Measurements from ENCODE around the gene CD93. TPM values are rescaled to one million over a fixed set of nuclear protein-coding genes. Genes with fewer than 3 reads are reported as not detected.

The CD93 gene
- polyA plus RNA-seq, 2 of the 4 experiments (the other 2 are of a cell fraction): not detected

- POLR2A ChIA-PET: no interaction called here
- TF ChIP-seq BHLHE40 (IDR thresholded peaks at IDR 0.05; ENCODE audit: low read depth, low read length) (no peak), HES2 (IDR thresholded peaks at IDR 0.05) (no peak), SMC3 (IDR thresholded peaks at IDR 0.05) (no peak), PBX3 (IDR thresholded peaks at IDR 0.05) (no peak), MAX (IDR thresholded peaks at IDR 0.05) (no peak), EHMT2 (IDR thresholded peaks at IDR 0.05; ENCODE audit: low read depth) (no peak), GATA3 (IDR thresholded peaks at IDR 0.05; ENCODE audit: borderline replicate concordance) (no peak), NPAS2 (CRISPR knock-in tag; IDR thresholded peaks at IDR 0.05; ENCODE audit: borderline replicate concordance) (no peak), ZFP36 (IDR thresholded peaks at IDR 0.05; ENCODE audit: borderline replicate concordance, partially characterized antibody) (no peak), REST (IDR thresholded peaks at IDR 0.05) (no peak), ELK1 (IDR thresholded peaks at IDR 0.05; ENCODE audit: low read depth, low read length) (no peak), POLR2A (IDR thresholded peaks at IDR 0.05; ENCODE audit: low read length) (no peak), HOXB5 (CRISPR knock-in tag; IDR thresholded peaks at IDR 0.05) (no peak), RAD21 (conservative IDR thresholded peaks at IDR 0.05 in 1 of 2, IDR thresholded peaks at IDR 0.05 in 1 of 2) (no peak)
- Histone ChIP-seq H3K4me2 (no peak overlapping the region), H3K9me3 (no peaks in the 10 kb centered on the region), H3K4me3 (no peak overlapping the region), H3K4me1 (no peaks in the 10 kb centered on the region), H3K27ac (no peak overlapping the region)
- WGBS (ENCODE audit: missing lambda C conversion rate): 73% methylated on average over 16 of the region's 16 CpGs
- DNase-seq (ENCODE audit: low read depth in 1 of 2, low spot score in 1 of 2) (no peak), ATAC-seq (no peak; a peak in 1 of 6 replicates), FAIRE-seq (no peak)
- CTCF ChIA-PET: interaction anchor here (1.2 to 2.6 kb wide), 4 partner anchors 33 to 412 kb away, joined by 3 to 7 read pairs (median 3); no protein-coding TSS in a partner anchor
Measured at GRCh38 chr20:23097636-23098580, 11.8 kb upstream of the CD93 start.

- TF ChIP-seq EP300 (IDR thresholded peaks at IDR 0.05): no peak
- H3K4me1 ChIP-seq: no peaks in the 10 kb centered on the region
- WGBS (ENCODE audit: missing lambda C conversion rate): 71% methylated on average over 11 of the region's 11 CpGs
Measured at GRCh38 chr20:23096986-23097520, 10.9 kb upstream of the CD93 start.

More at GRCh38 chr20:23096986-23097520, 10.9 kb upstream of the CD93 start:
- DNase-seq (ENCODE audit: low read depth in 1 of 2, low spot score in 1 of 2): no peak
- FAIRE-seq: no peak
- H3K4me3 ChIP-seq: no peak overlapping the region
- ATAC-seq: no peak
- no peaks in the 10 kb centered on the region for H3K9me3 ChIP-seq
- POLR2A ChIA-PET: no interaction called here
- CTCF ChIA-PET: interaction anchor here (1.0 to 2.6 kb wide), 7 partner anchors 9 to 404 kb away, joined by 3 to 7 read pairs (median 3); partner anchors contain the start of gene CD93
- H3K4me2 ChIP-seq: no peak overlapping the region
- H3K27ac ChIP-seq: no peak overlapping the region
